NOMO-1 treated with DMSO at 0.1 percent for 48 hours (cell line): ENCODE data around the gene ABCA13.
"Not testable (repeated sequence)": the region's sequence is repeated elsewhere in the genome, so short reads cannot be mapped to it uniquely, and the experiment has no call there.

Experiments used
- DNase-seq: peaks from one replicate; lab custom pipeline; 2025; ENCODE audit not compliant: unreplicated experiment; lab: John Stamatoyannopoulos, UW

The ABCA13 gene

GRCh38 chr7:48171202-48171601, at the start of gene ABCA13:
Gene ABCA13 (plus strand): TSS chr7:48171458. CDS start chr7:48171484, 26 bp downstream.
- no peak for DNase-seq

- DNase-seq, result no peak
Measured at GRCh38 chr7:48126037-48126436, 45.2 kb upstream of the ABCA13 start.

GRCh38 chr7:48130658-48131108, 40.6 kb upstream of the ABCA13 start:
- DNase-seq, result no peak

GRCh38 chr7:48132792-48133191, 38.5 kb upstream of the ABCA13 start:
- DNase-seq, result no peak

GRCh38 chr7:48139459-48139858, 31.8 kb upstream of the ABCA13 start:
- DNase-seq, result no peak

- peak; percentile 29 for DNase-seq
Measured at GRCh38 chr7:48140001-48140681, 31.1 kb upstream of the ABCA13 start.

GRCh38 chr7:48141521-48141920, 29.7 kb upstream of the ABCA13 start:
- DNase-seq, result no peak

GRCh38 chr7:48144291-48144768, 26.9 kb upstream of the ABCA13 start:
- DNase-seq, result peak; percentile 31

GRCh38 chr7:48147078-48147591, 24.1 kb upstream of the ABCA13 start:
- no peak for DNase-seq

GRCh38 chr7:48147690-48148089, 23.6 kb upstream of the ABCA13 start:
- not testable (repeated sequence) for DNase-seq

- no peak for DNase-seq
Measured at GRCh38 chr7:48148311-48148710, 22.9 kb upstream of the ABCA13 start.

- no peak for DNase-seq
Measured at GRCh38 chr7:48149058-48149457, 22.2 kb upstream of the ABCA13 start.

GRCh38 chr7:48150086-48150485, 21.2 kb upstream of the ABCA13 start:
- DNase-seq, result no peak

- peak; percentile 45 for DNase-seq
Measured at GRCh38 chr7:48154792-48155413, 16.4 kb upstream of the ABCA13 start.

GRCh38 chr7:48158404-48158803, 12.9 kb upstream of the ABCA13 start:
- DNase-seq, result no peak

GRCh38 chr7:48161407-48162125, 9.7 kb upstream of the ABCA13 start:
- DNase-seq, result no peak

GRCh38 chr7:48165157-48165556, 6.1 kb upstream of the ABCA13 start:
- no peak for DNase-seq

GRCh38 chr7:48168159-48168558, 3.1 kb upstream of the ABCA13 start:
- no peak for DNase-seq

- peak; percentile 56 for DNase-seq
Measured at GRCh38 chr7:48170506-48170905, 752 bp upstream of the ABCA13 start.

GRCh38 chr7:48173313-48173712, 2.1 kb downstream of the ABCA13 start:
- no peak for DNase-seq

- no peak for DNase-seq
Measured at GRCh38 chr7:48173756-48174382, 2.6 kb downstream of the ABCA13 start.
